ENCODE data around the gene ZIC4.

The ZIC4 gene

DNA sequence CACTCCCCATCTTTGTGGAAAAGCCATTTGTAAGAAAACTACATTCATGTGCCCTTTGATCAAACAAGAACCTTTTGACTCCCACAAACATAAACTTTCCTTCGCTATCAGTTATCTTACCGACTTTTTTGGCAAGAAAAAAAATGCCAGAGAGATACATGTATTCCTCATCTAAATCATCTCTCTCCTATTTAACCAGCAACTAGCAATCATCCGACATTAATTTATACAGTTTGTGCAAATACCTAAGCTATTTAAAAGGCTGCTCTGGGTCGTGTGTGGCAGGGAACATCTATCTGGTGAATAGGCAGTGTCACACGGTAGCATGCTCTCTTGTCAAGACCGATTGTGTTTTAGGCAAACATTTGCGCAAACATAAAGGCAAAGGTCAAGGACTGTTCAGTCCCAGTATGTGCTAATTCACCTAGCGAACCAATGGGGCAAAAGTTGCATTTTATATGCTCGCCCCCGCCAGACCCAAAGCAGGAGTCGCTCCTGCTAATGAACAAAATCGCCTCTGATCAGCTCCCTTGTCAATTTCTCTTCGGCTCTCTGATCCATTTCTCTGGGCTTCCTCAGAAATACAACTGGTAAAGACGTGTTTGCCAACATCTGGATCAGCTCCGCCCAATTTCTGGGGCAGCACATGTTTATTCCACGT lies 37.7 kb downstream of the ZIC4 start:
- no peak for DNase-seq

DNA sequence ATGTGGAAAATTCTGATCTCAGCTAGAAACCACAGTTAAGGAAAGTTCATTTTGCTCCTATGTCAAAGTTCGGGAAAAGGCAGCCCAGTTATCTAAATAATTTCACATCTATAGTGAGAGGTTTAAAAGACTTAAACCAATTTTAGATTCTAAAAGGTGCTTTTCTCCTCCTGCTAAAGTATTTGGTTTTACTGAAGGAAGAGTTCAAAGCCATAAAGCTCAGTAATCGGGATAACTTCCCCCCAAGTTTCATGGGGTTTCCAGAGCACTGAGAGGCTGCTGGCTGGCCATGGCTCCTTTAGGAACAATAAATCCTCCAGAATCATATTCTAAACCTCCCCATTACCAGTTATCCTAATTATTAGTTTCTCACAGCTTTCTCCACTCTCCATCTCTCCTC lies 38.2 kb downstream of the ZIC4 start:
- DNase-seq, result no peak

DNA sequence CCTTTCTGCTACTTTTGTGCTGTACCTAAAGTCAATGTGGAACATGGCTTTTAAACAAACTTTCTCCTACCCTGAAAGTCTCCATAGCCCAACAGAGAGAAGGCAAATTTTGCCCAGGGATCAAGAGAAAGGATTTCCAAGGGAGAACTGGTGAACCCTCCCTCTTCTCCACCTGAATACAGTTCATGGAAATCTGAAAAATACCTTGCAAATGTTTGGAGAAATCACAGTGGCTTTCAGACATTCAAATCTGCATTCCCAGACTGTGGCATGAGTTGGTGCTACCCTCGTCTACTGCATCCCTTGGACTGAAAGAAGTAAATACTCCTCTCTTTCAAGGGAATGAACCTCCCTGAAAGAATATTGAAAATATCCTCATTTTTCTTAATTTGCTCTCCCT lies 38.7 kb downstream of the ZIC4 start:
- DNase-seq, result no peak

DNA sequence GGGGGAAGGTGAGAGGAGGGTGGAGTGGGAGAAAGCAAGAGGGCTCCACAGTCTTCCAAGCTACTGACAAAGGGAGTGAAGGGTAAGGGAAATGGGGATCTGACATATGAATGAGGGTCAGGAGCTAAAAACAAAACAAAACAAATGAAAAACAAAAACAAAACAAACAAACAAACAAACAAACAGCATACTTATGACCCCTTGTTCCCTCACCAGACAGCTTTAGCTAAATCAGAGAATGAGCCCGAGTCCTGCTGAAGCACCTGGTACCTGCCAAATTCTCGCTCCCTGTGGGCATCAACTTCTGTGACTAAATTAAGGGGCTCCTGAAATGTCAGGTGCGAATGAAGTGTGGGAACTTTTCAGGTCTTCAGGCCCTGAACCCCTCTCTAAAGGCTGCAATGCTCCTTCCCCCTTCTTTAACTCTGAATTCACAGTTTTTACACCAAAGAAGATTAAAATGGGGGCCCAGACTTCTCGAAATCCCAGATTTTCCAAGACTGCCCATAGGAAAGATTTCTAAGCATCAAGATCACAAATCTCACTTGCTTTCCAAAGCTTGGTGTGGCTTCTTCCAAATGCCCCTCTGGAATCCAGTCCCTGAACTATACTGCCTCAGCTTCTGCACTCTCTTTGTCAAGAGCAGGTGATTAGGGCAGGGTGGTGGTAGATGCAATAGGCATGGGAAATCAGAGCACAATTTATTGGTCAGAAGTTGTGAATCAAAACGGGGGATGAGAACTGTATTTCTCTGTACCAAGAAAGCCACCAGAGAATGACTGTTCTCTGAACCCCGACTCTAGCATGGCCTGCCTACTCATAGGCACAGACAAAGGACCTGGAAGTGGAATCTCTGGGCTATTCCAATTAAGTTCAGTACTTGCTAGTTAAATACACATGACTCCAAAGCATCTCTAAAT lies 40.9 kb downstream of the ZIC4 start:
- DNase-seq, result no peak

- DNase-seq, result no peak
Measured at GRCh38 chr3:147364771-147365170, 41.6 kb downstream of the ZIC4 start.

DNA sequence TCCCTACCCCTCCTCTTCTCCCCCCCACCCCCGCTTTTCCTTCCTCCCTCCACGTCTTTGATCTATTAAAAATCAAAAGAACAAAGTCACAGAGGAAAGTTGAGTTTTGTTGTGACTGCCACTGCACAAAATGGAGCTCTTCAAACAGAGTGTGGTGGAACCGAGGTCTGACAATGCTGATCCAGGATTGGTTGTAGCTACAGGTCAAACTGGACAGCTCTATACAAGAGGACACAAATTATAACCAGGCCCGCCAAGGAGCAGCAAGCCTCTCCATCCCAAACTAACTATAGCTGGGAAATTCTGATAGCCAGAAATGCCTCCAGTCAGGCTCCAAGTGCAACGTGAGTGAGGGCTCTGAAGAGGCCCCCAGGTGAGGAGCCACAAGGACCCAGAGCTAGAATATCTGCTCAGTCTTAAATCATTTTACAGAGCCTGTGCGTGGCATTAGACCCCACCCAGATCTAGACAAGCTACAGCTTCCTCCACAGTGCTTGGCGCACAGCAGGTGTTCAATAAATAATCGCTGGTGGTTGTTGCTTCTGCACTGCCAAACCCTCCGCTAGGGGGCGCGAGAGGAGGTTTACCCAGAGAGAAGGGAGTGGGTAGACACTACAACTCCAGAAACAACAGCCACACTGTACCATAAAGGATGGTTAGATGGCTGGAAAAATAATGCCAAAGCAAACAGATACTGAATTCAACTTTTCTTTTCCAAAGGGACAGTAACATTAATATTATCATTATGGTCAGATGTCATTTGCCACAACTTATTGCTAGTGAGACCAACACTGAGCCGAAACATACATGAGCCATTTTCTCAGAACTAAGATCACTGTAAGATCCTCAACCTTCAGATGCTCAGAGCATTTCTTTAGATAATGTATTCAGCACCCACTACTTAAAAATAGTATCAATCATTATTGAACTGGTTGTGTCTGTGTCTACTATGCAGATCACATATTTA lies 44.6 kb downstream of the ZIC4 start:
- no peak for DNase-seq

DNA sequence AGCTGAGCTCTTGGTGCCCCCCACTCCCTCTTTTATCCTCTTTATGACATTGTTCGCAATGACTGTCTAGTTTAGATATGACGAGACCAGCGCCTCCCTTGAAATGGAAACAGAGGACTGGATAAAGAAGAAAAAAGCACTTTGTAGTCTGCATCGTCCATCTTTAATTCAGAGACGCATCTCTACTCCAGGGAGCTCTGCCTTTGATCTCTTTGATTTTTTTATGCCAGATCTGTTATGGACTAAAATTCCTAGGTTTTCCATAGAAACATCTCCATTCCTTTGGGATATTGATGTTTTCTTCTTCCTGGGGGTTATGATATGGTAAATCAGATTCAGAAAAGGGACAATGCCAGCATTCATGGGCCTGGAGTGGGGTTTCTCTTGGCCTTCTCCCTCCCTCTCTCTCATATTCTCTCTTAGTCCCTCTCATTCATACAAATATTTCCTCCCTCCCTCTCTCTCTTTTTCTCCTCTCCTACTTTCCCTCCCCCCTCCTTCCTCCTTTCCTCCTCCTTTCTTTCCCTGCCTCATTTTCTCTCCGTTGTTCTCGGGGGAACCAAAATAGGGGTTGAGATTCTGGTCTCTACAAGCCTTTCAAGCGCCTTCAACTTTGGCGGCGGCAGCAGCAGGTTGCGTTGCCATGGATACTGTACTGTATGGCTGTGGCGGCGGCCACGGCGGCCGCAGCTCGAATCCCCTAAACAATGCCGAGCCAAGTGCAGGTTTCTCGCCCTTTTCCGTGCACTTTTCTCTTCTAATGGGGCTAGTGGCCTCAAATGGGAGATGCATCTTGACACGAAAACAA lies 45.5 kb downstream of the ZIC4 start:
- DNase-seq, result no peak

DNA sequence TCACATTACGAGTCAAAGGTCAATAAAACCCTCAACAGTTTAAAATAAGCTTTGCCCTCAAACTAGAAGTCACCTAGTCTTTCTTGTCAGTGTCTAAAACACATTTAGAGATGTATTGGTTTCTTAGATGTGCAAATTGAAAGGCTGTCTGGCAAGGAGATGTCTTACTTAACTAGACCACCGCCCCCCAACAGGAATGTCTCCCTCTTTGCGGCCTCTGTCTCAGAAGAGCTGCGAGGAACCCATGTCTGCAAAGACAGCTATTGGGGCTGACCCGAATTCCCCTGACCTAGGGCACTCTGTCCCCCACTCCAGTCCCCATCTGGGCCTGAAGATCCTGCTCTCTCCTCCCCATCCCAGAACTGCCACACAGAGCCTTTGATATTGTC lies 46.3 kb downstream of the ZIC4 start:
- DNase-seq, result no peak

DNA sequence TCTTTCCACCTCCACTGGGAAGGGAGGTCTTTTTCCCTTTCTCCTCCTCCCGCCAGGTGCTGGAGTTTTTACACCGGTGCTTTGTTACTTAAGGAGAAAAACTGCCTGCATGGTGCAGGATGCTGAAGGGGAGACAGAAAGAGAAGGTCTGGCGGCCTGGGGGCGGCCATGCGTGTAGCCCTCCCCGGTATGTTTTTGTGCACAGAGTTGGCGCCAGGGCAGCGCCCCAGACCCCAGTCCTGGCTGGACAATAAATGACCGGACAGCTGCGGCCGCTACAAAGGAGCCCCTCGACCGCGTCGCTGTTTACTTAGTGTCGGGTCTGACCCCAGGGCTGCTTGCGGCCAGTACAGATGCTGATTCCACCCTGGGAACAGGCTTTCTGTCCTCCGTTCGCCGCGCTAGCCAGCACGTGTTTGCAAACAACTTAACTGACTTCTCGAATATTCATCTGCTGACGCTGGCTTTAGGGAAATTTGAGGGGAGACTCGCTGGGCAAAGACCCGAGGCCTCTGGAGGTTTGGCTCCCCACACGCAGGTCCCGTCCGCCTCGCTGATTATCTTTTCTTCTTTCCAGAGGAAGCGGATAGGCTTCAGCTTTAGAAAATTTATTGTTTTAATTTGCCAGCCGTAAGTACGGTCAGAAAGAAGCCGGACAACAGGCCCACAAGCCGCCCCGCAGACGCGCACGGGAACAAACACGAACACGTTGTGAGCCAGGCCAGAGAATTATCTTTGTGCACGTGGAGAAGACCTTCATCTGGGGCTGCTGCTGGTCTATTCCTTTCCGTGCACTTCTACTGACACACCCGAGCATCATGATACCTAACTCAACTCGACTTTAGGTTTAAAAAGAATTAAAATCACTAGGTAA lies 46.9 kb downstream of the ZIC4 start:
- DNase-seq, result no peak

- no peak for DNase-seq
Measured at GRCh38 chr3:147358144-147358992, 48.0 kb downstream of the ZIC4 start.

DNA sequence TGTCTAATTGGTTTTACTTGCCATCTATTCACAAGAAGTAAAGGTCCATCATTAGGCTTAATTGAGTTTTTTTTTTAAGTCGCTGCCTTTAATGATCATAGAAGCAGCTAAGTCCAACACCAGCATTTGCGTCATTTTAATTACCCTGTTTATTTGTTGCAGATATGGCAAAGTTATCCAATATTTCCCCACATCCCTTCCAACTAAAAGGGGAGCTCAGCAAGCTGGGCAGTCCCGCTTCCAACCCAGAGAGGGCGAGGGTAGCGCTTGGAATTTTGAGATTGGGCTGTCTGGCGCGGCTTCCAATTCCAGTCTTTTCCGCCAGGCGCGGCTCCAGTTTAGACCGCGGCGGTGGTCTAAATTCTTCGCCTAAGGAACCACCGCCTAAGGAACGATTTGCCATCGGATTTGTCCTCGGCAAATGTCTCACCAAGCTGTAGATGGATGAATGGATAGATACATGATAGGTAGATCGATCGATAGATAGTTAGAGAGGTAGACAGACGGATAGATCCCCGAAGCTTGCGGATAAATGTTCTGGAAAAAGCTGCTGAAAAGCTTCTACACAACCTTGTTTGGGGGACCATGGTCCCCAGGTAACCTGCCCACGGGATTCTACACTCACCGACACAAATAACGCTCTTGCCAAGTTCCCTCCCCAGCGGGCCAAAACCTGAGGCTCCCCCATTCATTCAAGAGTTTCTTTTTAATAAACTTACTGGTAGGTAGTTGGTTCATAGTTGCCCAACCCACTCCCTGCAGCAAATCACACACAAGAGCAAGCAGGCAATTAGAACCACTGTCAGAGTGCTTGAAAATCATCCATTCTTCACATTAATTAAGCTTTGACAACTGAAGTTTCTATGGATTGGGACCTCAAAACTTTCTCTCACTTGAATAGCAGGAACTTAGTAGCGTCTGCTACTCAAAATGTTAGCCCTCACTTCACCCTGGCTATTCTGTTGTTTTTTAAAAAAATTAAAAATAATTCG lies 49.1 kb downstream of the ZIC4 start:
- DNase-seq, result no peak

- no peak for DNase-seq
Measured at GRCh38 chr3:147356145-147356908, 50.0 kb downstream of the ZIC4 start.

GRCh38 chr3:147355753-147356090 lies 50.6 kb downstream of the ZIC4 start:
- DNase-seq, result no peak

- no peak for DNase-seq
Measured at GRCh38 chr3:147355084-147355752, 51.1 kb downstream of the ZIC4 start.

DNA sequence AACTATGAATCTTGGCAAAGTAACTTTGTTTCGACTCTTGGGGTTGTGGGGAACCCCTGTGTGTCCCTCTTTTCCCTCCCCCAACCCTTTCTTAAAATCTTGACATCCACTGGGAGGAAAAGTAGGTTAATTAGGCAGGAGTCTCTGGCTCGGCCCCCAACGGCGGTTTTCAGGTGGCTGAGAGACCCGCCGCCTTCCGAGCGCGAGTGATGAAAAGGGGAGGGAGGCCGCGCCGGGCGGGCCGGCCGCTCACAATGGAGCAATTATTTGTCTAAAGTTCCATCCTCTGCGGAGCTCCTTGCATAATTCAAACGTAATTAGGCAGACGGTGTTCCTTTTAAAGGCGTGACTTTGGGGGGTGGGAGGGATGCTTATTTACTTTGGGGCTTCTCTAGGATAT lies 51.7 kb downstream of the ZIC4 start:
- DNase-seq, result no peak

- DNase-seq, result no peak
Measured at GRCh38 chr3:147351301-147351700, 55.0 kb downstream of the ZIC4 start.

DNA sequence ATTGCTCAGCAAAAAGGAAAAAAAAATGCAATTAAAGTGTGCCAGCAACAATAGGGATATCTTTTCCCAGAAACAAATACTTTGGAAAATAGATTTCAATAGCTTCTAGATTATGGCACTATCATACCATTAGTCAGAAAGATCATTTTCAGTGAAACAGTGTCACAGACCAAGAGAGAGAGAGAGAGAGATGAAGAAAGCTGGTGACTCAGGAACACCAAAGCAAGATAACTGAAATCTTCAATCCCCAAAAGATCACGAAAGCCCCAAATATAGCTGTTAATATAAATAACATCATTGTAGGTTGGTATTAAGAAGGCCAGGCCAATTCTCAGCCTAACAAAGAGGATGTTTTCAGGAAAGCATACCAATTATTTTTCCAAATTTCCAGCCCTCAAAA lies 57.4 kb downstream of the ZIC4 start:
- DNase-seq, result no peak

DNA sequence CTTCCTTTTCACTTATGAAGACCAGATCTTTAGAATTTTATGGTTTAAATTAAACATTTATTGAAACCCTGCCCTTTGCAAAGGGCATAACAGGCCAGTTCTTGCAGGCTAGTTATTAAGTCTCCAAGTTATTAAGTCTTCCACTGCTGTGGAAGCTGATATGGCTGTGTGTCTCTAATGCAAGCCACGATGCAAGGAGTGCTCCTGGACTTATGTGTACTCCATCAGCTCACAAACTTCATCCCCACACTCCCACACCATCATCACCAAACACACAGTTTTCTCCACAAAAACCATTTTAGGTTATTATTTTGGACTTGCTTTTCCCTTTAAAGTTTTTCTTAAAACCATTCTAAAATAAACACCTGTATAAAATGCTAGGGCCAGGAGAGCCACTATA lies 62.4 kb downstream of the ZIC4 start:
- no peak for DNase-seq
